ENCODE measurements around the gene FHL3.

Gene FHL3

GRCh38 chr1:37947364-37947763 is 58.0 kb downstream of the FHL3 start:
- peak; percentile 76 for FAIRE-seq
- DNase-seq (ENCODE audit: insufficient read length, low spot score) = no peak
